Retina (tissue), 1 donor: Measurements from ENCODE around the gene PDGFD.
"Not testable (repeated sequence)": the region's sequence is repeated elsewhere in the genome, so short reads cannot be mapped to it uniquely, and the experiment has no call there.

ENCODE experiments used
- DNase-seq: peaks from one replicate; pipeline ENCODE4 v3.0.0-alpha.2; 2016

The PDGFD gene

GRCh38 chr11:104051778-104052177 lies 112.2 kb downstream of the PDGFD start:
- DNase-seq, result no peak

GRCh38 chr11:104049116-104049515 lies 114.8 kb downstream of the PDGFD start:
- no peak for DNase-seq

- DNase-seq, result not testable (repeated sequence)
Measured at GRCh38 chr11:104046858-104047257, 117.1 kb downstream of the PDGFD start.

GRCh38 chr11:104046331-104046730 lies 117.6 kb downstream of the PDGFD start:
- DNase-seq, result no peak

GRCh38 chr11:104043678-104044239 lies 120.2 kb downstream of the PDGFD start:
- DNase-seq, result peak; percentile 6

- peak; percentile 6 for DNase-seq
Measured at GRCh38 chr11:104043142-104043541, 120.8 kb downstream of the PDGFD start.

GRCh38 chr11:104041792-104042191 lies 122.2 kb downstream of the PDGFD start:
- no peak for DNase-seq

GRCh38 chr11:104036995-104037394 lies 127.0 kb downstream of the PDGFD start:
- no peak for DNase-seq

GRCh38 chr11:104036588-104036987 lies 127.4 kb downstream of the PDGFD start, which contains the start of gene DDI1:
TSS of gene DDI1 (plus strand) at chr11:104036640. CDS start at chr11:104036823, 183 bp downstream.
- no peak for DNase-seq

GRCh38 chr11:104033561-104033960 lies 130.4 kb downstream of the PDGFD start:
- no peak for DNase-seq

GRCh38 chr11:104033134-104033533 lies 130.8 kb downstream of the PDGFD start:
- no peak for DNase-seq

- DNase-seq, result no peak
Measured at GRCh38 chr11:104028476-104029263, 135.3 kb downstream of the PDGFD start.

GRCh38 chr11:104024572-104024971 lies 139.4 kb downstream of the PDGFD start:
- no peak for DNase-seq

GRCh38 chr11:104015649-104016415 lies 148.1 kb downstream of the PDGFD start:
- DNase-seq, result no peak

- no peak for DNase-seq
Measured at GRCh38 chr11:104011044-104011443, 152.9 kb downstream of the PDGFD start.

GRCh38 chr11:104009744-104010143 lies 154.2 kb downstream of the PDGFD start:
- no peak for DNase-seq

- no peak for DNase-seq
Measured at GRCh38 chr11:104005234-104005855, 158.6 kb downstream of the PDGFD start.

- no peak for DNase-seq
Measured at GRCh38 chr11:104003491-104003890, 160.5 kb downstream of the PDGFD start.

- no peak for DNase-seq
Measured at GRCh38 chr11:104001561-104002056, 162.3 kb downstream of the PDGFD start.

- DNase-seq, result no peak
Measured at GRCh38 chr11:104000798-104001197, 163.1 kb downstream of the PDGFD start.

- no peak for DNase-seq
Measured at GRCh38 chr11:103998826-103999508, 165.0 kb downstream of the PDGFD start.

- no peak for DNase-seq
Measured at GRCh38 chr11:103997082-103997481, 166.9 kb downstream of the PDGFD start.
